Activated T-helper 1 cell treated with anti-CD3 and anti-CD28 coated beads, Interleukin-2, amount 50 U/mL, for 16 hours (primary cell): ENCODE measurements around the gene SPACA7.

Source experiments
- DNase-seq, 2 donors: peaks; one replicate each; pipeline ENCODE4 v3.0.0-alpha.2; 2020; ENCODE audit warnings: low read depth in 1 of 2, low spot score in 1 of 2

The SPACA7 gene

DNA sequence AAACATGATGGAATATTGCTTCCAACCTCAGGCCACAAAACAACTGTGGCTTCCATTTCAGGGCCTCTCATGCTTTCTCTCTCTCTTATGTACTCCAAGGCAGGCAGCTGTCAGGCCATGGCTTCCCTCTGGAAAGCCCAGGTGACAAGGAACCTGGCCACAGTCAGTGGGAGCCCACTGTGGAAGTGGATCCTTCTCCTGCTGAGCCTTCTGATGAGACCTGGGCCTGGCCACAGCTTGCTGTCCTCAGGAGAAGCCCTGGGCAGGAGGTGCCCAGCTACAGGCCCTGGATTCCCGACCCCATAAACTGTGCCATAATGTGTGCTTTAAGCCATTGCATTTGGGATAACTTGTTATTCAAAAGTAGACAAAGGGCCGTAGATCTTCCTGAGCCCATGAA, 71.2 kb downstream of the SPACA7 start:
- no peak for DNase-seq

- DNase-seq: no peak
These were observed 71.8 kb downstream of the SPACA7 start for GRCh38 chr13:112447761-112448603.

GRCh38 chr13:112448621-112449544, 72.7 kb downstream of the SPACA7 start:
- DNase-seq: no peak

DNA sequence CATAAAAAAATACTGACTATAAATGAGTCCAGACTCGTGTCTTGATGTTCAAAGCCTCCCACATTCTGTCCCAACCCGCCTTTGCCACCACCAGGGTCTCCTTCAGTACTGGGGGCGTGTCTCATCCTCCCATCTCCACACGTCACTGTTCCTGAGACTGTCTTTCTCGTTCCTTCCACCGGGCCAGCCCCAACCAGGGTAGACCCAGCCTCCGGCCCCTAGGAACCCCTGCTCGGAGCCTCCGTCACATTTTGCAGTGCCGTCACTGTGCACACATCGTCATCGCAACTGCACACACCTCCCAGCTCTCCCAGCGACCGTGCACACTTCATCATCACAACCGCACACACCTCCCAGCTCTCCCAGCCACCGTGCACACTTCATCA, 73.4 kb downstream of the SPACA7 start:
- no peak for DNase-seq

- no peak for DNase-seq
These were observed 74.2 kb downstream of the SPACA7 start for GRCh38 chr13:112450118-112450903.

DNA sequence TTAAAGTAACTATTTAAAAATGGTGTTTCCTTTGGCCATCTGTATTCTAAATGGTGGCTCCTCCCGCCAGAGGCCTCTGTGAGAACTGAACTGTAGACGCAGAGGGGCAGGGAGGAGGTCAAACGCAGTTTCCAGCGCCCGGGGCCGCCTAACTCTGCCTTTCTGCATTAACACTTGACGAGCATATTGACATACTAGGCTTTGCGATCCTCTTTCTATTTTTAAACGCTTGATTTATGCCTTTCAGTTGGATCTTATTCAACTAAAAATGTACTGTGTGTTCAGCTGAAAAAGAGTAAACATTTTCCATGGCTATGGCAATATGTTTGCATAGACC, 74.7 kb downstream of the SPACA7 start:
- DNase-seq: no peak

DNA sequence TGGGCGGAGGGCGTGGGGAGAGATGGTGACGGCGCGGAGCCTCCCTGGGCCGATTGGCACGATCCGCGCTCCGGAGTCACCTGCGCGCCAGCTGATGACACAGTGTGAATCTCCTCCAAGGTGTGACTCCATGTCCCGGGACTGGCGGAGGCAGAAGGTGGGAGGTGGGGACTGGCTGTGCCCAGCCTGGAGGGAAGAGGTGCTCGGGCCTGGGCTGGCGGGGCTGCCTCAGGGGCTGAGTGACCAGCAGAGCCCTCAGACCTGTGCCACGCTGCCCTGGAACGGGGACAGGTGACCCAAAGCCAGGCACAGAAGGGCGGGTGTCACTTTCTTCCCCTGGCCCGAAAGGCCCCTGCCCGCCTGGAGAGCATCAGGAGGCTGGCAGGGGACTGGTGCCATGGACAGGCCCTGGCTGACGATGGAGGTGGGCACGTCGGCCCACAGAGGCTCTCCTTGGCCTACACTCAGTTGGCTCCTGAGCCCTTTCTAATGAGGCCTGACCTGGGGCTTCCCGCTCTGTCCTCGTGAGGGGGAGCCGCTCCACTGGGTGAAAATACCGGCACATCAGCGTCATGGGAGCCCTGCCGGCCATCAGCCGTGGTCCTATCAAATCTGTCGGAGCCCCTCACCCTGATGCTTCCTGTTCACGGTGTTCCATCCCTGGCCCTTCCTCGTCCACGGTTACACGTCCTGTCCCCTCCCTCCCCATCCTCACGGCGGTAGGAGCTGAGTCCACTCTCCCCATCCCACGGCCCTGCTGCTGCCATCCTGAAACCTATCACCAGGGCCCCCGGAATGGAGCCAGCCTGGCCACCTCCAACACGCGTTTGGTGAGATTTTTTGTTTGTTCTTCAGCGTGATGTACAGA, 75.6 kb downstream of the SPACA7 start:
- no peak for DNase-seq

DNA sequence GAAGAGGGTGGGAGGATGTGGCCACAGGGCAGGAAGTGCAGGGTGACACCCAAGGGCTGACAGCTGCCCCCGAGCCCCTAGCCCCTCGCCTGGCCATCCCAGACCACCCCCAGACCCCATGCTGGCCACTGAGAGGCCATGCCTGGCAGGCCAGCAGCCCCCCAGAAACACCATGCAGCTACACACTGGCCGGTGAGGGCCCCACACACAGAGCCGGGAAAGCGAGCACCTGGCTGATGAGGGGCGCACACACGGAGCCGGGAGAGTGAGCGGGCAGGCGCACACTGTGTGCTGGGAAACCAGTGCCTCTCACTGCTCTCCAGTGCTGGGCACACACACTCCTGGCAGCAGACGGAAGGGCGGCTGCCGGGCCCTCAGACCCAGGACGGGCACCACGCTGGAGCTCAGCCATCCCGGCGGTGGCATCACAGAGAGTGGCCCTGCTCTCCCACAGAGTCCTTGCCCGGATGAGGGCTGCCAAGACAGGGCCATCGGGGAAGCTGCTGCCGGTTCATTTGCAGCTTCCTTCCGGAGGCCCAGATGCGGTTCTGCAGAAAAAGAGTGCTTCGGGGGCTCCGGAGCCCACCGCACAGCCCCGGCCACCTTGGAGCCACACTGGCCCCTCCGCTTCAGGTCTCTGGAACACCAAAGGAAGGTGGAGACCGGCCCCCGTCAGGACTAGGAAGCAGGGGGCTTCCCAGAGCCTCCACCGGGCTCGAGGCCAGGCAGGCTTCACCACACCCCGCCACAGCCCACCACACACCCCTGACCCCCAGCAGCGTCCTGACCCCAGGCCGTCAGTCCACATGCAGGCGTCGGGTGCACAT, 76.4 kb downstream of the SPACA7 start:
- DNase-seq: no peak

DNA sequence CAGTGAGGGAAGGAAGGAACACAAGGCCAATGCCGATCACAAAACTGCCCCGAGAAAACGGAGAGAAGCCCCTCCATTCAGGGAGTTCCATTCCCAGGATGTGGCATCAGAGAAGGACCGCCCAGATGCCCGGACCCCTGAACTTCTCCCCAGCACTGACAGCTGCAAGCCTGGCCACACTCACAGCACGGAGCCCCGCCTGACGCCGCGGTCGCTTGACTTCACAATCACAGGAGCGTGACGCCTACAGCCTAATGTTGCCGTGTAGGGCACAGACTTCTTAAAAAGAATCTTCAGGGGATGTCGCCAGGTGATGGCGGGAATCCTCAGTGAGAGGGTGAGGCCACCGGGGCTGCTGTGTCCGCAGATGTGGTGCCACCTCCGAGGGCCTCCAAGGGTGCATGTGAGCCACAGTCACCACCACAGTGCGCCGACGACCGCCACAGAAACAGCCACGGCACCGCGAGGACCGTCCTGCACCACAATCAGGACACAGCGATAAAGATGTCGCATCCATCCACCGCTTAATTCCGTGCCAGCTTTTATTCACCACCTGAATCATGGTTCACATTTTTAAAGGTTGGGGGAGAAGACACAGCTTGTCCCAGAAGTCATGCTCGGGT, 77.2 kb downstream of the SPACA7 start:
- DNase-seq: no peak

GRCh38 chr13:112453874-112454647, 77.9 kb downstream of the SPACA7 start:
- DNase-seq: no peak

DNA sequence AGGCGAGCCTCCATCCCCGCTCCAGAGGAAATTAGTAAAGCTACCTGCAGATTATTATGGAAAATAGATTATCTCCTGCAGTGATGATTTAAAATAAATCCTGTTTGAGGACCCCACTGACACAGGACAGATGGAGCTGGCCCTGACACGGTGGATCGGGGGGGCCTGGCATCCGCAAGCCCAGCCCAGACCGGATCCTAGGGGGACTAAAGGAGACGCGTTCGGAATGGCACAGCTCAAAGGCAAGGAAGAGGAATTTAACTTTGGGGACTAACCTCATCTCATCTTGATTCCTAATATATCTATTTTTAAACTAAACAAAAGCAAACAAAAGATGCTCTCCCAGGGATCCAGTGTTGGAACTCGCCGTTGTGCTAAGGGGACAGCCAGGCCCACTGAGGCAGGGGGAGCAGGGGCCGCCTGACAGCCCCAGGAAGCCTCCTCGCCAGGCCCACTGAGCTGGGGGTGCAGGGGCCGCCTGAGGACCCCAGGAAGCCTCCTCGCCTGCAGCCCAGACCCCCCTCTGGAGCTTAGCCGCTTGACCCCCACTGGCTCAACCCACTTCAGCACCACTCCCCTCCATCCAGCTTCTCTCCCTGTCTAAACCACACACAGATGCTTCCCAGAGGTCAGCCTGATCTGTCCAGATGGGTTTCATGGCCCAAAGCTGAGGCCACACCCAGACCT, 78.6 kb downstream of the SPACA7 start:
- DNase-seq: no peak

- DNase-seq: no peak
These were observed 79.4 kb downstream of the SPACA7 start for GRCh38 chr13:112455476-112456059.

GRCh38 chr13:112456138-112457056, 80.2 kb downstream of the SPACA7 start:
- DNase-seq: no peak

DNA sequence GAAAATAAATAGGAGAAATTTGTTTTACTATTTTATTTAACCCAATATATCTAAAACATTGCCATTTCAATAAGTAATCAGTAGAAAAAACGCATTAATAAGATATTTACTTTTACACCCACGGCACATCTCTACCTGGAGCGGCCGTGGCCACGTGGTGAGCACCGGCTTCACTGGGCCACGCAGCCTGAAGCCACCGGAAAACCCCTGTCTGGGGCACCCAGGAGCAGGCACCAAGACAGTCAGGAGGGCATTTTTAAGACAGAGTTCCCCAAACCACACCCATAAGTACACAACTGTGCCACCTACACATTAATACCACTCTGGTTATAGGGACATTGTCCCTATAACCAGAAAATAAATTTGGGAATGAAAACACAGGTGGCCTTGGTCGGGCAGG, 80.9 kb downstream of the SPACA7 start:
- no peak for DNase-seq

GRCh38 chr13:112457485-112457884, 81.3 kb downstream of the SPACA7 start:
- DNase-seq: no peak

GRCh38 chr13:112462408-112462807, 86.3 kb downstream of the SPACA7 start:
- no peak for DNase-seq
